ENCODE results near the gene NXPH4.

NXPH4 gene

DNA sequence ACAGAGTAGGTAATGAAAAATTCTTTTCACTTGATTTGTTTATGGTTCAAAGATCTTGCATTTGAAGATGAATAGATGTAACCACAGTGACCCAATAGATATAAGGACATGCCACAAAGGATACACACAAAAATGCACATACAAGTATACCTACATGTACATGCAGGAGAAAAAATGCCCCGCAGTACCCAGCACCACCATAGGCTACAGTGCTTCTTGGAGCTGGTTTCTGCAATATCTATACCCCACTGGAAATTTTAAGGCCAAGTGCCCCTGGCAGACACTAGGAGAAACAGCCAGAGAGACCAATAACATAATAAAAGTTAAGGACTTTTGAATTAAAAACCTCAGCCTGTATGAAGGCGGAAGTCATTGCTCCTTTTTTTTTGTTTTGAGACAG lies 46.5 kb downstream of the NXPH4 start:
- H4K20me1 ChIP-seq (ENCODE audit: insufficient read depth, low read length, poor library complexity, severe bottlenecking): no peaks in the 10 kb centered on the region
- no peak overlapping the region for H3K9ac ChIP-seq (ENCODE audit: low read depth, low read length, poor library complexity, severe bottlenecking)
- H2AFZ ChIP-seq (ENCODE audit: low read length): no peak overlapping the region

DNA sequence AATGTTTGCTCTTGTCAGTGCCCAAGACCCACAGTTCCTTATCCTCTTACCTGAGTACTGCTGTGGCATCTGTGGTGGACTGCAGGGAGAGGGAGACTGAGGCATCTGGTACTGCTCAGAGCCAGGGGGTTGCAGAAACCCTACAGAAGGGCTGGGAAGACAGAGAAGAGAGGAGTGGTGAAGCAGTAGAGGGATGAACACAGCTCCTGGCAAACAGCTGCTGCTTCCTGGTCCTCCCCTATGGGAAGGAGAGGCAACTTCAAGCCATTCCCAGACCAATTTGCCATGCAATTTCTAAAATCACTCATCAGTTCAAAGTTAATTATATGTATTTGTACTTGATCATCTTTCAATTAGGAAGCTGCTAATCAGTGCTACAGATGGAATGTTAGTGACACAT lies 50.1 kb downstream of the NXPH4 start:
- no peak overlapping the region for H2AFZ ChIP-seq (ENCODE audit: low read length)
- H3K9ac ChIP-seq (ENCODE audit: low read depth, low read length, poor library complexity, severe bottlenecking): no peak overlapping the region
- H3K9me3 ChIP-seq (ENCODE audit: insufficient read depth, low read depth, low read length): no peaks in the 10 kb centered on the region
- no peak overlapping the region for H3K4me2 ChIP-seq (ENCODE audit: low read depth, low read length, poor library complexity, severe bottlenecking)
- H3K79me2 ChIP-seq (ENCODE audit: insufficient read depth, low read length): no peaks in the 10 kb centered on the region
- H3K4me1 ChIP-seq (ENCODE audit: insufficient read depth, low read length, poor library complexity, severe bottlenecking): no peaks in the 10 kb centered on the region
- no peaks in the 10 kb centered on the region for H3F3A ChIP-seq (ENCODE audit: low read depth)
- H3K9me2 ChIP-seq (replicated peaks; ENCODE audit: low read depth, low read length): no peaks in the 10 kb centered on the region
- no peak for TF ChIP-seq EZH2phosphoT487 (IDR thresholded peaks at IDR 0.05; ENCODE audit: borderline replicate concordance)
- TF ChIP-seq, protein P1, sequence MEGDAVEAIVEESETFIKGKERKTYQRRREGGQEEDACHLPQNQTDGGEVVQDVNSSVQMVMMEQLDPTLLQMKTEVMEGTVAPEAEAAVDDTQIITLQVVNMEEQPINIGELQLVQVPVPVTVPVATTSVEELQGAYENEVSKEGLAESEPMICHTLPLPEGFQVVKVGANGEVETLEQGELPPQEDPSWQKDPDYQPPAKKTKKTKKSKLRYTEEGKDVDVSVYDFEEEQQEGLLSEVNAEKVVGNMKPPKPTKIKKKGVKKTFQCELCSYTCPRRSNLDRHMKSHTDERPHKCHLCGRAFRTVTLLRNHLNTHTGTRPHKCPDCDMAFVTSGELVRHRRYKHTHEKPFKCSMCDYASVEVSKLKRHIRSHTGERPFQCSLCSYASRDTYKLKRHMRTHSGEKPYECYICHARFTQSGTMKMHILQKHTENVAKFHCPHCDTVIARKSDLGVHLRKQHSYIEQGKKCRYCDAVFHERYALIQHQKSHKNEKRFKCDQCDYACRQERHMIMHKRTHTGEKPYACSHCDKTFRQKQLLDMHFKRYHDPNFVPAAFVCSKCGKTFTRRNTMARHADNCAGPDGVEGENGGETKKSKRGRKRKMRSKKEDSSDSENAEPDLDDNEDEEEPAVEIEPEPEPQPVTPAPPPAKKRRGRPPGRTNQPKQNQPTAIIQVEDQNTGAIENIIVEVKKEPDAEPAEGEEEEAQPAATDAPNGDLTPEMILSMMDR (conservative IDR thresholded peaks at IDR 0.05; ENCODE audit: low read length): no peak
- no peaks in the 10 kb centered on the region for H3K27me3 ChIP-seq (ENCODE audit: insufficient read depth, low read length, poor library complexity, severe bottlenecking)
- H4K20me1 ChIP-seq (ENCODE audit: insufficient read depth, low read length, poor library complexity, severe bottlenecking): no peaks in the 10 kb centered on the region
- no peak overlapping the region for H3K4me3 ChIP-seq (ENCODE audit: low read length, poor library complexity, severe bottlenecking)
- peaks cover 35% of the 10 kb centered on the region for H3K36me3 ChIP-seq (ENCODE audit: insufficient read depth, low read length)

More for the DNA sequence above, 46.5 kb downstream of the NXPH4 start:
- H3K36me3 ChIP-seq (ENCODE audit: insufficient read depth, low read length): peaks cover 26% of the 10 kb centered on the region
- no peak for TF ChIP-seq EZH2phosphoT487 (IDR thresholded peaks at IDR 0.05; ENCODE audit: borderline replicate concordance)
- TF ChIP-seq, protein P1 (conservative IDR thresholded peaks at IDR 0.05; ENCODE audit: low read length): no peak
- no peak overlapping the region for H3K4me3 ChIP-seq (ENCODE audit: low read length, poor library complexity, severe bottlenecking)
- H3K4me1 ChIP-seq (ENCODE audit: insufficient read depth, low read length, poor library complexity, severe bottlenecking): no peaks in the 10 kb centered on the region
- no peaks in the 10 kb centered on the region for H3K9me3 ChIP-seq (ENCODE audit: insufficient read depth, low read depth, low read length)
- no peaks in the 10 kb centered on the region for H3F3A ChIP-seq (ENCODE audit: low read depth)
- no peaks in the 10 kb centered on the region for H3K27me3 ChIP-seq (ENCODE audit: insufficient read depth, low read length, poor library complexity, severe bottlenecking)
- H3K9me2 ChIP-seq (replicated peaks; ENCODE audit: low read depth, low read length): no peaks in the 10 kb centered on the region
- no peaks in the 10 kb centered on the region for H3K79me2 ChIP-seq (ENCODE audit: insufficient read depth, low read length)
- H3K4me2 ChIP-seq (ENCODE audit: low read depth, low read length, poor library complexity, severe bottlenecking): no peak overlapping the region

DNA sequence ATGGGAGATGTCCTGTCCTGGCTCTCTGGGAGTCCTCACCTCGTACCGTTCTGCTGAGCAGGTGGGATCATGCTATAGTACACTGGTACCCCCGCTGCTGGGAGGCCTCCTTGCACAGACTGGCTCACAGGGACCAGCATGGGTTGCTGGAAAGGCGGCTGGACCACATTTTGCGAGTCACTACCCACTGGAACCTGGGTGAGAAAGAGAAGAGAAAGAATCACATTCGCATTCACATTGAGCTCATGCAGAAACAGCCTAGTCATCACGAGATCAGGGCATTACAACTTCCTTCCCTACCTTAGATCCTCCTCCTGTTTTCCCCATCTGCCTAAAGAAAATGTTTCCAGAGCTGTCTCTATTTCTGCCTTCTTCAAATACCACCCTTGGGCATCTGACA lies 51.7 kb downstream of the NXPH4 start:
- H3K36me3 ChIP-seq (ENCODE audit: insufficient read depth, low read length): peaks cover 44% of the 10 kb centered on the region
- H3K79me2 ChIP-seq (ENCODE audit: insufficient read depth, low read length): no peaks in the 10 kb centered on the region
- H3K4me1 ChIP-seq (ENCODE audit: insufficient read depth, low read length, poor library complexity, severe bottlenecking): no peaks in the 10 kb centered on the region
- H3K27me3 ChIP-seq (ENCODE audit: insufficient read depth, low read length, poor library complexity, severe bottlenecking): no peaks in the 10 kb centered on the region
- H3K4me3 ChIP-seq (ENCODE audit: low read length, poor library complexity, severe bottlenecking): no peak overlapping the region
- no peak overlapping the region for H3K4me2 ChIP-seq (ENCODE audit: low read depth, low read length, poor library complexity, severe bottlenecking)
- TF ChIP-seq EZH2phosphoT487 (IDR thresholded peaks at IDR 0.05; ENCODE audit: borderline replicate concordance): no peak
- TF ChIP-seq, protein P1 (conservative IDR thresholded peaks at IDR 0.05; ENCODE audit: low read length): no peak
- no peaks in the 10 kb centered on the region for H3F3A ChIP-seq (ENCODE audit: low read depth)
- no peaks in the 10 kb centered on the region for H3K9me2 ChIP-seq (replicated peaks; ENCODE audit: low read depth, low read length)
- no peak overlapping the region for H2AFZ ChIP-seq (ENCODE audit: low read length)
- H4K20me1 ChIP-seq (ENCODE audit: insufficient read depth, low read length, poor library complexity, severe bottlenecking): no peaks in the 10 kb centered on the region
- H3K9ac ChIP-seq (ENCODE audit: low read depth, low read length, poor library complexity, severe bottlenecking): no peak overlapping the region
- H3K9me3 ChIP-seq (ENCODE audit: insufficient read depth, low read depth, low read length): no peaks in the 10 kb centered on the region
